ENCODE data around the gene PIK3AP1. TPM values are rescaled to one million over a fixed set of nuclear protein-coding genes. Genes with fewer than 3 reads are reported as not detected.

PIK3AP1 gene
- polyA plus RNA-seq, 3 donors = 4.8 to 5.7 (median 5.4) TPM

- peak; percentile 49 to 65 (median 52) for DNase-seq (ENCODE audit: low read depth in 3 of 3, low spot score in 2 of 3)
These were observed 46.8 kb downstream of the PIK3AP1 start for GRCh38 chr10:96673318-96674099.

- DNase-seq (ENCODE audit: low read depth in 3 of 3, low spot score in 2 of 3) = no peak
These were observed 47.7 kb downstream of the PIK3AP1 start for GRCh38 chr10:96672481-96673175.

- no peak for DNase-seq (ENCODE audit: low read depth in 3 of 3, low spot score in 2 of 3)
These were observed 49.0 kb downstream of the PIK3AP1 start for GRCh38 chr10:96671211-96671890.

- DNase-seq (ENCODE audit: low read depth in 3 of 3, low spot score in 2 of 3) = no peak
These were observed 49.5 kb downstream of the PIK3AP1 start for GRCh38 chr10:96670786-96671185.

GRCh38 chr10:96667401-96667800 is 52.9 kb downstream of the PIK3AP1 start:
- no peak for DNase-seq (ENCODE audit: low read depth in 3 of 3, low spot score in 2 of 3)

- no peak for DNase-seq (ENCODE audit: low read depth in 3 of 3, low spot score in 2 of 3)
These were observed 53.6 kb downstream of the PIK3AP1 start for GRCh38 chr10:96666741-96667140.

GRCh38 chr10:96665306-96665705 is 55.0 kb downstream of the PIK3AP1 start:
- no peak for DNase-seq (ENCODE audit: low read depth in 3 of 3, low spot score in 2 of 3)

GRCh38 chr10:96664563-96664962 is 55.8 kb downstream of the PIK3AP1 start:
- no peak for DNase-seq (ENCODE audit: low read depth in 3 of 3, low spot score in 2 of 3)

- no peak for DNase-seq (ENCODE audit: low read depth in 3 of 3, low spot score in 2 of 3)
These were observed 56.5 kb downstream of the PIK3AP1 start for GRCh38 chr10:96663797-96664196.

- no peak for DNase-seq (ENCODE audit: low read depth in 3 of 3, low spot score in 2 of 3)
These were observed 58.7 kb downstream of the PIK3AP1 start for GRCh38 chr10:96661632-96662031.

- no peak for DNase-seq (ENCODE audit: low read depth in 3 of 3, low spot score in 2 of 3)
These were observed 60.0 kb downstream of the PIK3AP1 start for GRCh38 chr10:96660297-96660696.

GRCh38 chr10:96658844-96659243 is 61.5 kb downstream of the PIK3AP1 start:
- DNase-seq (ENCODE audit: low read depth in 3 of 3, low spot score in 2 of 3) = no peak

GRCh38 chr10:96657385-96657784 is 62.9 kb downstream of the PIK3AP1 start:
- no peak for DNase-seq (ENCODE audit: low read depth in 3 of 3, low spot score in 2 of 3)

GRCh38 chr10:96656839-96657238 is 63.5 kb downstream of the PIK3AP1 start:
- DNase-seq (ENCODE audit: low read depth in 3 of 3, low spot score in 2 of 3) = no peak

- no peak for DNase-seq (ENCODE audit: low read depth in 3 of 3, low spot score in 2 of 3)
These were observed 64.1 kb downstream of the PIK3AP1 start for GRCh38 chr10:96656198-96656577.

- DNase-seq (ENCODE audit: low read depth in 3 of 3, low spot score in 2 of 3) = no peak
These were observed 64.7 kb downstream of the PIK3AP1 start for GRCh38 chr10:96655461-96656197.

GRCh38 chr10:96651998-96652431 is 68.3 kb downstream of the PIK3AP1 start:
- DNase-seq (ENCODE audit: low read depth in 3 of 3, low spot score in 2 of 3) = no peak

GRCh38 chr10:96650958-96651357 is 69.4 kb downstream of the PIK3AP1 start:
- DNase-seq (ENCODE audit: low read depth in 3 of 3, low spot score in 2 of 3) = no peak

- DNase-seq (ENCODE audit: low read depth in 3 of 3, low spot score in 2 of 3) = no peak
These were observed 72.0 kb downstream of the PIK3AP1 start for GRCh38 chr10:96648297-96648696.

GRCh38 chr10:96647466-96647865 is 72.8 kb downstream of the PIK3AP1 start:
- no peak for DNase-seq (ENCODE audit: low read depth in 3 of 3, low spot score in 2 of 3)

- no peak for DNase-seq (ENCODE audit: low read depth in 3 of 3, low spot score in 2 of 3)
These were observed 73.6 kb downstream of the PIK3AP1 start for GRCh38 chr10:96646751-96647166.
